SU-DHL-6 (cell line): ENCODE measurements around the gene EIF2S3.
A peak's percentile ranks its signal among the peaks of the same experiment; 100 is the strongest.

ENCODE experiments used
- H2AFZ ChIP-seq: fragments of 200-600 bp; sonication (generic); 2 replicates; pipeline ENCODE4 v1.6.1; 2014; ENCODE audit warnings: low read depth, mild to moderate bottlenecking, moderate library complexity, mixed read lengths, antibody characterized with exemption, low read length; ENCODE audit not compliant: severe bottlenecking
- H3F3A ChIP-seq: fragments of 200-600 bp; shearing (Covaris generic); 2 replicates; pipeline ENCODE4 v1.6.0; 2016; ENCODE audit warnings: antibody characterized with exemption, mild to moderate bottlenecking; ENCODE audit not compliant: insufficient read depth
- H3K27ac ChIP-seq: fragments of 200-600 bp; sonication (generic); 2 replicates; pipeline ENCODE4 v1.5.1; 2016; ENCODE audit warnings: low read depth, mild to moderate bottlenecking, low read length, moderate library complexity, mixed read lengths
- H3K27me3 ChIP-seq: fragments of 200-600 bp; sonication (generic), shearing (Covaris generic); 2 replicates; pipeline ENCODE4 v1.6.0; 2014; ENCODE audit warnings: mild to moderate bottlenecking, low read length
- H3K36me3 ChIP-seq: fragments of 200-600 bp; sonication (generic); 2 replicates; pipeline ENCODE4 v1.6.1; 2014; ENCODE audit warnings: mild to moderate bottlenecking, low read length, mixed read lengths
- H3K4me2 ChIP-seq: fragments of 300-600, 200-600 bp; shearing (Covaris generic), sonication (generic); 2 replicates; pipeline ENCODE4 v1.6.0; 2014; ENCODE audit warnings: low read length, low read depth, mild to moderate bottlenecking; ENCODE audit not compliant: poor library complexity, severe bottlenecking
- H3K4me3 ChIP-seq: fragments of 200-600 bp; sonication (generic); 2 replicates; pipeline ENCODE4 v1.5.1; 2014; ENCODE audit warnings: antibody characterized with exemption, low read length, mild to moderate bottlenecking, mixed read lengths; ENCODE audit not compliant: insufficient read depth, poor library complexity, severe bottlenecking
- H3K79me2 ChIP-seq: fragments of 200-600 bp; sonication (generic); 2 replicates; pipeline ENCODE4 v1.6.1; 2014; ENCODE audit warnings: mild to moderate bottlenecking, low read length, moderate library complexity; ENCODE audit not compliant: insufficient read depth
- H3K9ac ChIP-seq: fragments of 200-600 bp; sonication (generic); 2 replicates; pipeline ENCODE4 v1.7.0; 2014; ENCODE audit warnings: mild to moderate bottlenecking, low read length
- H3K9me2 ChIP-seq: fragments of 200-600 bp; sonication (generic); replicated peaks from 2 replicates; pipeline ENCODE4 v1.6.1; 2014; ENCODE audit warnings: low read length; ENCODE audit not compliant: insufficient read depth
- H3K9me3 ChIP-seq: fragments of 200-600 bp; sonication (generic); 2 replicates; pipeline ENCODE4 v1.6.1; 2014; ENCODE audit warnings: low read length, mixed read lengths; ENCODE audit not compliant: insufficient read depth
- H4K20me1 ChIP-seq: fragments of 200-600 bp; sonication (generic); 2 replicates; pipeline ENCODE4 v1.6.1; 2014; ENCODE audit warnings: low read depth, mild to moderate bottlenecking, antibody characterized with exemption, low read length, moderate library complexity, mixed read lengths
- CTCF ChIP-seq: fragments of 200-600 bp; sonication (generic); IDR thresholded peaks from one replicate; pipeline ENCODE4 v1.5.1; 2017; ENCODE audit warnings: antibody characterized with exemption, mild to moderate bottlenecking, low read length, moderate library complexity; ENCODE audit not compliant: insufficient read depth, poor library complexity, severe bottlenecking
- EZH2phosphoT487 ChIP-seq: fragments of 200-600 bp; sonication (generic), shearing (Covaris generic); conservative IDR thresholded peaks from 2 replicates; pipeline ENCODE4 v1.6.1; 2018; ENCODE audit warnings: mild to moderate bottlenecking, antibody characterized with exemption, low read length, moderate library complexity, mixed read lengths

The EIF2S3 gene

GRCh38 chrX:24080704-24081103 is 25.9 kb downstream of the EIF2S3 start:
- H3K36me3 ChIP-seq, result no peaks in the 10 kb centered on the region
- peaks cover 21% of the 10 kb centered on the region for H3F3A ChIP-seq
- no peaks in the 10 kb centered on the region for H3K27me3 ChIP-seq
- no peaks in the 10 kb centered on the region for H3K9me2 ChIP-seq
- peak overlapping the region; percentile 44; the same call in 1 of the 2 replicates for H3K27ac ChIP-seq
- no peaks in the 10 kb centered on the region for H3K9me3 ChIP-seq
- no peak overlapping the region for H3K4me2 ChIP-seq
- no peak overlapping the region for H2AFZ ChIP-seq
- H3K4me3 ChIP-seq, result no peak overlapping the region
- no peak overlapping the region for H3K9ac ChIP-seq
- no peak for TF ChIP-seq CTCF
- no peaks in the 10 kb centered on the region for H4K20me1 ChIP-seq
- no peaks in the 10 kb centered on the region for H3K79me2 ChIP-seq

- peak overlapping the region; percentile 30 for H3K4me2 ChIP-seq
- no peaks in the 10 kb centered on the region for H3K9me2 ChIP-seq
- no peak overlapping the region for H3K4me3 ChIP-seq
Measured at GRCh38 chrX:24081661-24082154, 27.0 kb downstream of the EIF2S3 start.

GRCh38 chrX:24082447-24082846 is 27.7 kb downstream of the EIF2S3 start:
- no peak for TF ChIP-seq EZH2phosphoT487
- no peak for TF ChIP-seq CTCF
- Histone ChIP-seq H3K9me3 (no peaks in the 10 kb centered on the region), H4K20me1 (no peaks in the 10 kb centered on the region), H2AFZ (no peak overlapping the region), H3K4me3 (no peak overlapping the region), H3K9me2 (no peaks in the 10 kb centered on the region), H3K9ac (no peak overlapping the region), H3K27ac (no peak overlapping the region), H3K4me2 (no peak overlapping the region), H3K36me3 (no peaks in the 10 kb centered on the region), H3K79me2 (no peaks in the 10 kb centered on the region), H3F3A (peaks cover 21% of the 10 kb centered on the region), H3K27me3 (no peaks in the 10 kb centered on the region)

More at GRCh38 chrX:24081661-24082154, 27.0 kb downstream of the EIF2S3 start:
- Histone ChIP-seq H2AFZ (no peak overlapping the region), H3K27ac (no peak overlapping the region), H3K27me3 (no peaks in the 10 kb centered on the region), H3K36me3 (no peaks in the 10 kb centered on the region), H3K9me3 (no peaks in the 10 kb centered on the region), H3K79me2 (no peaks in the 10 kb centered on the region), H3F3A (peaks cover 21% of the 10 kb centered on the region), H4K20me1 (no peaks in the 10 kb centered on the region), H3K9ac (no peak overlapping the region)
- peak; percentile 52 for TF ChIP-seq CTCF
- TF ChIP-seq EZH2phosphoT487, result no peak
